Stomach (tissue), 19 donors: ENCODE data around the gene RTL10. TPM values are rescaled to one million over a fixed set of nuclear protein-coding genes. Genes with fewer than 3 reads are reported as not detected.

Experiments used
- DNase-seq, 2 donors: peaks; one replicate each; pipeline versions ENCODE4 v3.0.0 to v3.0.0-alpha.2; 2013 to 2019
- H3K27ac ChIP-seq, 5 donors: fragments of 200-600 bp in 4 of 5; sonication (generic) in 4 of 5; one replicate each; pipeline ENCODE4 v1.5.1; 2013 to 2019; ENCODE audit warnings: mild to moderate bottlenecking in 1 of 5, moderate library complexity in 1 of 5
- H3K27me3 ChIP-seq, 3 donors: fragments of 200-600 bp; sonication (generic); one replicate each; pipeline ENCODE4 v1.5.1; 2017 to 2019; ENCODE audit warnings: mixed run types in 1 of 3
- H3K36me3 ChIP-seq, 4 donors: fragments of 200-600 bp; sonication (generic); 1 replicate in 3 of 4; 2 replicates in 1 of 4; pipeline ENCODE4 v1.5.1; 2016 to 2019
- H3K4me1 ChIP-seq, 4 donors: fragments of 200-600 bp; sonication (generic); one replicate each; pipeline ENCODE4 v1.5.1; 2016 to 2019
- H3K4me3 ChIP-seq, 4 donors: fragments of 200-600 bp; sonication (generic) in 3 of 4; one replicate each; pipeline ENCODE4 v1.5.1; 2016 to 2019; ENCODE audit warnings: mild to moderate bottlenecking in 1 of 4
- H3K9me3 ChIP-seq, 4 donors: fragments of 200-600 bp; sonication (generic); one replicate each; pipeline ENCODE4 v1.5.1; 2016 to 2019
- CTCF ChIP-seq, 7 experiments: fragments of 450-650 bp in 4 of 7; fragments of 200-600 bp in 3 of 7; sonication (generic) in 3 of 7; IDR thresholded peaks; one replicate each; pipeline ENCODE4 v1.5.1; 2016 to 2019; ENCODE audit warnings: antibody characterized with exemption in 7 of 7, control low read depth in 2 of 7, mild to moderate bottlenecking in 1 of 7
- EP300 ChIP-seq: sonication (generic); formaldehyde crosslinking; IDR thresholded peaks from one replicate; pipeline ENCODE4 v1.6.1; 2017; ENCODE audit warnings: antibody characterized with exemption
- POLR2A ChIP-seq, 4 donors: fragments of 450-650 bp; IDR thresholded peaks; one replicate each; pipeline ENCODE4 v1.6.1; 2016; ENCODE audit warnings: antibody characterized with exemption in 4 of 4, control low read depth in 2 of 4, mild to moderate bottlenecking in 1 of 4, moderate library complexity in 1 of 4
- POLR2AphosphoS5 ChIP-seq, 3 donors: sonication (generic); formaldehyde crosslinking; IDR thresholded peaks; one replicate each; pipeline ENCODE4 v1.6.1; 2016; ENCODE audit warnings: antibody characterized with exemption in 3 of 3
- WGBS, 5 donors: extraction: QIAGEN DNeasy Blood & Tissue Kit in 3 of 5; methylation state at CpG; one replicate each; pipeline versions ENCODE4 v1.1.5 to v1.1.7; 2013 to 2018; 5-methylcytosine and 5-hydroxymethylcytosine counted together
- intact Hi-C: fragments of 100-400 bp; cut with DNase I; formaldehyde crosslinking; loops from one replicate; pipeline ENCODE4 v1.15.1; 2023; ENCODE audit warnings: low total_unique reads
- long read RNA-seq, 10 donors: transcript quantifications; one replicate each; lab custom pipeline, GENCODE V29; 2026
- polyA plus RNA-seq, 3 donors: library from polyadenylated mRNA; stranded (reverse); fragments of 200-250 nt; gene quantifications; one replicate each; pipeline ENCODE4 v1.2.3, GENCODE V29; 2013
- total RNA-seq, 5 donors: library from RNA; depleted of rRNA; stranded (reverse); fragments of >200 nt; gene quantifications; one replicate each; pipeline versions ENCODE4 v1.1.0 to v1.2.3, GENCODE V29; 2014 to 2016
- donor health status: healthy with polysubstance abuse.
- donor health status: Bipolar disorder and iron deficiency.
- donor health status: healthy.

Gene RTL10
- total RNA-seq, result 10 to 100 TPM in 2 of 5 donors, 1 to 10 TPM in 3; 1.7 to 28.1 (median 8.7) TPM
- polyA plus RNA-seq, result 10 to 100 TPM in 1 of 3 donors, 1 to 10 TPM in 2; 5.2 to 12.1 (median 5.8) TPM
- long read RNA-seq, donor 1, full-length matches to known transcripts, result 1 of 1 reads
- long read RNA-seq, donor 1, partial matches to known transcripts, result 0 of 1 reads
- long read RNA-seq, donor 1, other reads (novel, unspliced or antisense), result 0 of 1 reads
- long read RNA-seq, donor 2, full-length matches to known transcripts, result 3 of 3 reads
- long read RNA-seq, donor 2, partial matches to known transcripts, result 0 of 3 reads
- long read RNA-seq, donor 2, other reads (novel, unspliced or antisense), result 0 of 3 reads
- long read RNA-seq, donor 3, full-length matches to known transcripts, result 2 of 2 reads
- long read RNA-seq, donor 3, partial matches to known transcripts, result 0 of 2 reads
- long read RNA-seq, donor 3, other reads (novel, unspliced or antisense), result 0 of 2 reads
- long read RNA-seq, donor 4, full-length matches to known transcripts, result 1 of 1 reads
- long read RNA-seq, donor 4, partial matches to known transcripts, result 0 of 1 reads
- long read RNA-seq, donor 4, other reads (novel, unspliced or antisense), result 0 of 1 reads
- long read RNA-seq, donor 5, full-length matches to known transcripts, result 6 of 6 reads
- long read RNA-seq, donor 5, partial matches to known transcripts, result 0 of 6 reads
- long read RNA-seq, donor 5, other reads (novel, unspliced or antisense), result 0 of 6 reads
- long read RNA-seq, donor 6, full-length matches to known transcripts, result 10 of 10 reads
- long read RNA-seq, donor 6, partial matches to known transcripts, result 0 of 10 reads
- long read RNA-seq, donor 6, other reads (novel, unspliced or antisense), result 0 of 10 reads
- long read RNA-seq, donor 7, full-length matches to known transcripts, result 4 of 4 reads
- long read RNA-seq, donor 7, partial matches to known transcripts, result 0 of 4 reads
- long read RNA-seq, donor 7, other reads (novel, unspliced or antisense), result 0 of 4 reads
- long read RNA-seq, donor 8, full-length matches to known transcripts, result 5 of 5 reads
- long read RNA-seq, donor 8, partial matches to known transcripts, result 0 of 5 reads
- long read RNA-seq, donor 8, other reads (novel, unspliced or antisense), result 0 of 5 reads
- long read RNA-seq, donor 9, full-length matches to known transcripts, result 2 of 2 reads
- long read RNA-seq, donor 9, partial matches to known transcripts, result 0 of 2 reads
- long read RNA-seq, donor 9, other reads (novel, unspliced or antisense), result 0 of 2 reads
- long read RNA-seq, donor 10, full-length matches to known transcripts, result 3 of 3 reads
- long read RNA-seq, donor 10, partial matches to known transcripts, result 0 of 3 reads
- long read RNA-seq, donor 10, other reads (novel, unspliced or antisense), result 0 of 3 reads

GRCh38 chr22:19854778-19855503, at the start of gene RTL10, which contains the start of gene GNB1L:
Gene RTL10, minus strand, starts transcription at chr22:19854874. Its CDS starts 2,613 bp downstream, at chr22:19852261.
Gene GNB1L, minus strand, starts transcription at chr22:19854874. Its CDS starts 33,519 bp downstream, at chr22:19821355.
- Histone ChIP-seq H3K27me3 (no peaks in the 10 kb centered on the region), H3K27ac (peak within 1 kb of the TSS; percentile 87 to 95 (median 94)), H3K36me3 (peaks cover 17 to 27% (median 23%) of the 10 kb centered on the region in 4 donors), H3K4me1 (peaks cover 36 to 56% (median 48%) of the 10 kb centered on the region in 4 donors), H3K9me3 (no peaks in the 10 kb centered on the region), H3K4me3 (peak within 1 kb of the TSS; percentile 80 to 87 (median 84))
- whole genome bisulfite sequencing, 5 donors, result 0 to 2% (median 1%) methylated on average over 39 to 81 of the region's 81 CpGs
- TF ChIP-seq EP300 (no peak), POLR2A (IDR thresholded peaks at IDR 0.05) (peak in 2 of 4 donors; percentile 92), POLR2AphosphoS5 (IDR thresholded peaks at IDR 0.05) (peak; percentile 96 to 99 (median 98)), CTCF (IDR thresholded peaks at IDR 0.05) (peak in 1 of 7 experiments; percentile 22)
- intact Hi-C loops, result no loop called here
- DNase-seq, result peak; percentile 99 to 100

GRCh38 chr22:19904174-19904856, 49.6 kb upstream of the RTL10 start:
- Histone ChIP-seq H3K4me3 (no peak overlapping the region), H3K27ac (no peak overlapping the region), H3K27me3 (no peaks in the 10 kb centered on the region), H3K36me3 (peaks cover 4 to 78% (median 75%) of the 10 kb centered on the region in 4 donors), H3K4me1 (peaks cover 0 to 5% (median 0%) of the 10 kb centered on the region in 4 donors), H3K9me3 (no peaks in the 10 kb centered on the region)
- 85 to 89% (median 86%) methylated on average over 16 of the region's 16 CpGs for whole genome bisulfite sequencing, 5 donors
- intact Hi-C loops, result no loop called here
- TF ChIP-seq POLR2AphosphoS5 (IDR thresholded peaks at IDR 0.05) (no peak), POLR2A (IDR thresholded peaks at IDR 0.05) (no peak), CTCF (IDR thresholded peaks at IDR 0.05) (no peak), EP300 (no peak)
- DNase-seq, result no peak

- no peaks in the 10 kb centered on the region for H3K27me3 ChIP-seq
- DNase-seq, result no peak
- H3K4me1 ChIP-seq, result peaks cover 0 to 5% (median 0%) of the 10 kb centered on the region in 4 donors
- no peak overlapping the region for H3K27ac ChIP-seq
- no peaks in the 10 kb centered on the region for H3K9me3 ChIP-seq
- peaks cover 4 to 82% (median 78%) of the 10 kb centered on the region in 4 donors for H3K36me3 ChIP-seq
- WGBS, 5 donors, result 64 to 89% (median 86%) methylated on average over 6 to 12 of the region's 12 CpGs
- intact Hi-C loops, result no loop called here
- TF ChIP-seq POLR2AphosphoS5 (IDR thresholded peaks at IDR 0.05) (no peak), POLR2A (IDR thresholded peaks at IDR 0.05) (no peak), EP300 (no peak), CTCF (IDR thresholded peaks at IDR 0.05) (no peak)
- no peak overlapping the region for H3K4me3 ChIP-seq
These were observed 48.8 kb upstream of the RTL10 start for GRCh38 chr22:19903513-19903912.
